NCI-H460 (cell line): ENCODE results near the gene CD46. TPM values are rescaled to one million over a fixed set of nuclear protein-coding genes. Genes with fewer than 3 reads are reported as not detected.

Source experiments
- DNase-seq: peaks from one replicate; pipeline ENCODE4 v3.0.0-alpha.2; 2016; ENCODE audit warnings: low read depth; ENCODE audit errors: extremely low read depth
- total RNA-seq: library from RNA; depleted of rRNA; stranded (reverse); fragments of >200 nt; shearing (Covaris generic); gene quantifications from 2 replicates; pipeline ENCODE4 v1.2.3, GENCODE V29; 2014

CD46 gene
- total RNA-seq, 1 experiment from 2014 or later: 174 TPM

- no peak for DNase-seq
Measured at GRCh38 chr1:207825719-207826556, 74.1 kb downstream of the CD46 start.

DNA sequence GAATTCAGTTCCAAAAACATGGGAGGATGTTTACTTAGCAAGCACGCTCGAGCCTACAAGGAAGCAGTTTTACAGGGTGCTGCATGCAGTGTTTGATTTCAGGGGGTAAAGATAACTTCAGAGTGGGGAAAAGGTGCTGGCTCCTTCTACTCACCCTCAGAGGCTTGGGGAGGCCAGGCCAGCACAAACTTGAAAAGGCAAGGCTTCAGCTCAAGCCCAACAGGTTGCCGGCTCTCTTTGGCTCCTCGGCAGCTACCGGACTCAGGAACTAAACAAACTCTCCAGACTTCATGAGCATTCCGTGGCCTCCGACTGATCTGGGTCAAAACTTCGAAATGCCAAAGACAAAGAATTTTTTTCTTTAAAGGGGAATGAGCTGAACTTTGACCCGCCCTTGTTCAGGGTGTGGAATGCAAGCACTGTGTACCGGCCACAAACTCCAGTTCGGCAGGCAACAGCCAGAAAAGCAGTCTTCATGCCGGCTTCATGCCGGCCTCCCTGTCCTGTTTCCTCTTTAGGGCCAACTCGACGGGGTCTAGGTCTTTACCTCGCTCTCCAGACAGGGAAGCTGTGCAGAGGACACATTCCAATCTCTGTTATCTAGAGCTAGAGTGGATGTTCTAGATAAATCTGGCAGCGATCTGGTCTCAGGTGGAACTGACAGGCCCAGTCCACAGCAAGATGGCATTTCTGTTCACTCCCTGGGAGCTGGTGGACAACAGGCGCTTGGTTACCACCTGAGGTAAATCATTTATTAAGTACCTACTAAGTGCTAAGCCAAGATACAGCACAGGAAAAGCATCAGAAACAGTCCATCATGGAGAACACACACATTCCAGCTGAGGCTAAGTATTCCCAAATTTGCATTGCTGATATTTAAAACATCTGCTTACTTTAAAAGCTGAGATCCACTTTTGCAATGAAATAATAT, 75.0 kb downstream of the CD46 start:
- no peak for DNase-seq

DNA sequence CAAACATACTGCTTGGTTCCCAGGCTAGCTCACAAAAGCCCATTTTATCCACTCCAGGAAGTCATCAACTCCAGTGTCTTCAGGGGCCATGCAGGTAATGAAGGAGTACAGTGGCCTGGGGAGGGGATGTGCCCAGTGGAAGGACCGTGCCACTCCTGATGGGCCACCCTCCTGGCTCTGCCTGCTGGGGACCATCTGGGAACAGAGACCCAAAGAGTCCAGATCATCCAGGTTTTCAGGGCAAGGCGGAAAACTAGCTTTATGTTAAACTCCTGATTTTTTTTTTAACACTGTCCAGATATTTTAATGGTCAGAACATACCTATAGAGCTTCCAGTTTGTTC, 75.6 kb downstream of the CD46 start:
- DNase-seq: no peak

DNA sequence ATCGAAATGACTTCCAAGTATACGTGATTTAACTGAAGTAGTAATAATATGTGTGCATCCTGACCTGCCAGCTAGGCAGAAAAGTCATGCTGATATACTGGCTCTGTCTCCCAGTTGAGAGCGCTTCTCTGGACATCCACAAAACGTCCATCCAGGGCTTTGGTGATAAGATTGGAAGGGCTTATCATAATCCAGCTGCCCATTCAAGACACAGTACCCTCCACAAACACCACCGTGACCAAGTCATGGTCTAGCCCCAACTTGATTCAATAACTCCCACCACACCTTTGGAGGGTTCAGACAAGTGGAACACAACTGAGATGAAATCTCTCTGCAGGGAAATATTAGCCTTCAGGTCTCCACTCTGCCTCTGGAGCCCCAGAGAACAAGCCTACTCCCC, 76.2 kb downstream of the CD46 start:
- DNase-seq: no peak

GRCh38 chr1:207828485-207829158, 76.8 kb downstream of the CD46 start:
- DNase-seq: peak; percentile 93

DNA sequence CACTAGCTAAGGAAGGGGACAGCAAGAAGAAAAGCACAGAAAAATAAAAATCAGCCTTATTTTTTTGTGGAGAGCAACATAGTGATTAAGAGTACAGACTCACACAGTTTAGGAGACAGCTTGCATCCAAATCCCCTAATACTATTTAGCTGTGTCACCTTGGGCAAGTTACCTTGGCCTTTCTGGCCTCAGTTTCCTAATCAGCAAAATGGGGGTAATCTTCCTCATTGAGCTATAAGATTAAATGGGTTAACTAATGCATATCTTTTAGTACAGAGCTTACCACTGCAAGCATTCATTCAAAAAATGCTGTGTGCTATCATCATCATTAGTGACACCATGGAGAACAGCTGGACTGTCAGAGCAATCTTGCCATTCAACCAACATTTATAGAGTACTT, 77.7 kb downstream of the CD46 start:
- no peak for DNase-seq

- no peak for DNase-seq
Measured at GRCh38 chr1:207830788-207831187, 78.9 kb downstream of the CD46 start.

DNA sequence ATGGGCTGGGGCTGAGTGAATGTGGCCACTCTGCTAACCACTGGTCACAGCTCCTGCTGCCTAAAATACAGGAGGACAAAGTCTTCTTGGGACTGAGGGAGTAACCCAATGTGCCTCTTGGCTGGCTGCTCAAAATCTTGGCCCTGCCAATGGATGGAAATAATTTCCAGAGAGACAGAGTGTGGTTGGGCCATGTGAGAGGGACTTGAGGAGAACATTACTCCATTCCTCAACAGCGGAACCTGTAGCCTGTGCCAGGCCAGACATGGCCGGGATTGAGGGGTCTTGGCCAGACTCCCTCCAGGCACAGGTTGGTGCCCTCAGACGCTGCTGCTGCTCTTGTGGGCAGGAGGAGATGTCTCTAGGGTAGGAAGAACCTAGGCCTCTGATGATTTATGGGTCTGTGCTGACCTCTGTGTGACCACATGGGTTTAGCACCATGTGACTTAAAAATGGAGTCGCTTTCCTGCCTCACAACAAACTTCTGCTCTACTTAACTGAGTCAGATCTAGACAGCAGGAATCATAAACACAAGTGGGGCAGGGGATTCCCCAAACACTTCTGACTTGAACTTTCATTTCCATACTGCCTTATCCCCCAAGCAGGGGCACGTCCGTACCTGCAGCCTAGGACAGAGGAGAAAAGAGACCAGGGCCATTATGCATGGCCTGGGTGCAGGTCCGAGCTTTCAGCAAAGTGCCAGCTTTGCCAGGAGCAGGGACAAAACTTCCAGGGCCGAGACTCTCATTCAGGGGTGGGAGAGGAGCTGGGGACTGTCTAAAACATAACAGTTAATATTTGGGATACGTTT, 79.9 kb downstream of the CD46 start:
- no peak for DNase-seq

DNA sequence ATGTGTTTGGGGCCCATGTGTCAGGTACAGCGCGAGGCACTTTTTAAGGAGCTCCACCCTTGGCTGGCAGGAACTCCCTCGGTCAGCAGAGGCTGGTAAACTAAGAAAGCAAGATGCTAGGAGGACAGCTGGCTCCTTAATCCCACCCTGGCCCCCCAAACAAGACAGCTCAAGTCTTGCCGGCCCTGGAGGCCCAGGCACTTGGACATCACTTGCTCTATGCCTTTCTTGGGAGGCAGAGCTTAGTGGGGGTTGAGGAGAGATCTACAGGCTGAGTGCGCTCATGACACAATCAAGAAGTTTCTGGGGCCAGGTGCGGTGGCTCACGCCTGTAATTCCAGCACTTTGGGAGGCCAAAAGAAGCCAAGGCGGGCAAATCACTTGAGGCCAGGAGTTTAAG, 80.9 kb downstream of the CD46 start:
- no peak for DNase-seq

- DNase-seq: no peak
Measured at GRCh38 chr1:207833381-207833780, 81.5 kb downstream of the CD46 start.

- no peak for DNase-seq
Measured at GRCh38 chr1:207833956-207834660, 82.3 kb downstream of the CD46 start.

DNA sequence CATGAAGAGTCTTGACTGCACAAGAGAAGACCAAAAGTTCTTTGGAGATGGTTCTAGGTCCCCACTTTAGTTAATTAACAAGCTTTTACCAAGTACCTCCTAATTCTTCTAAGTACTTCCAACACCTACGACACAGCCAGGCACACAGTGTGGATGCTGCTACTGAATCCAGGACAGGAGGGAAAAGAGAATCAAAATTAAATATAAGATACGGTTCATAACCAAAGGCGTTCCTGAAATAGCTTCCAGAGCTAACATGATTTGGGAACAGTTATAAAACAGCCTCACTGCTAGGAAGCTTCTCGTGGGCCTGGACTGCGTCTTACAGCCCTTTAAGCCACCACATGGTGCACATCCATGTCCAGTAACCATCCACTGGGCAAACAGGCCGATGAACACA, 84.1 kb downstream of the CD46 start:
- no peak for DNase-seq

GRCh38 chr1:207836591-207837347, 84.9 kb downstream of the CD46 start:
- DNase-seq: no peak

DNA sequence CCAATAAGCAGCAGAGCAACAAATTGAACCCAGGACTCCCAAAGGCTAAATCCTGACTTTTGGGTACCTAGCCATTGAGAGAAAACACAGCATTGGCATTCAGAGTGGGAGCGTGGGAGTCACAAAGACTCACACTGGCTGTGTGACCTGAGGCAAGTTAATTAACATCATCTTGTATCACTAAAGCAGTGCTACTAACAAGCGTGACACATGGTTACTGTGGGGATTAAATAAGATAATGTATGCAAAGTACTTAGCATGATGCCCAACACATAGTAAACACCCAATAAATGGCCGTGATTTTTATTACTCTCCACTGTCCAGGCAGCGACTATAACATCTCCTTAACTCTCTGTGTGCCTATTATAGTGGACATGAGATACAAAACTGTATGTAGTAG, 85.8 kb downstream of the CD46 start:
- DNase-seq: no peak

DNA sequence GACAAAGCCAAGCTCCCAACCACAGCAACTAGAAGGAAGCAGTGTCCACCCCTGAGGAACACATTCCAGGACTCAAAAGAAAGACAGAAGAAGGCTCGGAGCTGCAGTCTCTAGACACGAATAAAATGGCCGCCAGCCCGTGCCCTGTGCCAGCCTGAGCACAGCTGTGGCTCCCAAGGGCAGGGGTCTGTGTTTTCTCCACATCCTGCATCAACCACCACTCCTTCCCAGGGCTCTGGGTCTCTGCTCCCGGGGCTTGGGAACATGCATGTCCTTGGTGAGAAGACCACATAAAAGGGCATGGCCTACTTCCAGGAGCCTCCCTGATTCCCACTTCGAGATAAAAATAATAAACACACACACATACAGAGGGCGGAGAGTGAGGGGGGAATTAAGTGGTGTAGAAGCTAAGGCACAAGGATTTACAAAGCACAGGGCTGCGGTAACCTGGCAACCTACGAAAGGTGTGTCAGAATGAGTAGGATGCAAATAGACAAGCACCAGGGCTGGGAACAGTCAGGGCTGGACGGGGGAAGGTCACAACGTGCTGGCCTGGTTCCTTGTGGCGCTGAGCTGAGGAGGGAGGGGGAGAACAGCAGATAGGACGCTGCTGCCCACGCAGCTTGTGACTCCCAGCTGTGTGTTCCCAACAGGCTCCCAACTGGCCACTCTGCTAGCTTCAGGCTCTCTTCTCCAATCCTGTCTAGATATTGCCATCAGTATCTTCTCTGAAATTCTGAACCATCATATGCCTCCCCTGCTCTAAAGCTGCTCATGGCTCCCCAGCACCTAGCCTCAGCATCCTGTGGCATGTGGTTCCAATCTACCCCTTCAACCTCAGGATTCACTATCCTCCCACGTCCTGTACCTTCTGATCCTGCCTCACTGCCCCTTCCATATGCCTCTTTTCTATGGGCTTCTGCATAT, 86.6 kb downstream of the CD46 start:
- no peak for DNase-seq

- no peak for DNase-seq
Measured at GRCh38 chr1:207839083-207839413, 87.2 kb downstream of the CD46 start.

DNA sequence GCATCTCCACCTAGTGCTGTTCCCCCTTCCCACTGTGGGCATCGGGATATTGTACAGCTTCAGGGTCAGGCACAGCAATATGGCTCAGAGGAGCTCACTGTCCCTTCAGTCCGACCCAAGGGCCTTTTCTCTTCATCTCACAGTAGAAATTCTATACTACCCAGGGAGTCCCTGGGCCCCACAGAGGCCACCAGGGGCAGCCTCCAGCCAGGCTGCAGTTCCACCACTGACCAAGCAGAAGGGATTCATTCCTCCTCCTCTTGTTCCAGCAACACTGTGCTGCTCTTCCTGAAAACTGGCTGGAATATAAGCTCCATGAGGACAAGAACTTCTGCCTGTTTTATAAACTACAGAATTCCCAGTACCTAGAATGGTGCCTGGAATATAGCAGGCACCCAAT, 88.5 kb downstream of the CD46 start:
- no peak for DNase-seq

GRCh38 chr1:207841293-207841692, 89.4 kb downstream of the CD46 start:
- no peak for DNase-seq
